ENCODE measurements around the gene CD101.
A peak's percentile ranks its signal among the peaks of the same experiment; 100 is the strongest.
"Not testable (repeated sequence)": the region's sequence is repeated elsewhere in the genome, so short reads cannot be mapped to it uniquely, and the experiment has no call there.

CD101 gene

DNA sequence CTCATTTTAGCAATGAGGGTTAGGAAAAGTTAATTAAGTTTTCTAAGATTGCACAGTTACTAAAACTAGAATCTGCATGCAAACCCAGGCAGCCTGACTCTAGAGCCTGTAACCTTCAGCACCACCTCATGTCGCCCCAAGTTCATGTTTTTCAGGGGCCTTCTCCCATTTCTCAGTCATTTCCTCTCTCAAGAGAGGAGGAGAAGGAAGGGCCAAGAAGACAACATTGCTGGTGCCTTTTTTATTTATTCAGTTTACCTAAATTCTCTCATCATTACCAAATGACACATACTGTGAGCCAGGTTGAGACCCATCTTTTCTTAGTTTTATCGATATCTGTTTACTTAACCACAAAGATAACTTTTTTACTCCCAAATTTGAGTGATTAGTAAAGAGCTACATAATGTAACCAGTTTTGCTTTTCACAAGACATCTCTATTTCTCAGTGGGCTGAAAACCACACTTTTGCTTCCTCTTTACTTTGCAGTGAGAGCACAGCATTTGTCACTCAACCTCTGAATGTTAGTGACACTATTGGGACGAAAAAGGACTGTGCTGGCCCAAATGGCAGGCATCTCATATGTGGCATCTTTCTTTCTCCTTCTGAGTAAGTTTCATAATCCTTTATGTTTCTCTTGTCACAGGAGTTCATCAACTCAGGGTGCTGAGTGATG, at the start of gene CD101:
TSS of gene CD101 (plus strand) at position 507 of the 674 bp plus-strand sequence. CDS start at position 565, 58 bp downstream.
- DNase-seq (ENCODE audit: insufficient read length, low spot score) (peak; percentile 49), FAIRE-seq (peak; percentile 98)

DNA sequence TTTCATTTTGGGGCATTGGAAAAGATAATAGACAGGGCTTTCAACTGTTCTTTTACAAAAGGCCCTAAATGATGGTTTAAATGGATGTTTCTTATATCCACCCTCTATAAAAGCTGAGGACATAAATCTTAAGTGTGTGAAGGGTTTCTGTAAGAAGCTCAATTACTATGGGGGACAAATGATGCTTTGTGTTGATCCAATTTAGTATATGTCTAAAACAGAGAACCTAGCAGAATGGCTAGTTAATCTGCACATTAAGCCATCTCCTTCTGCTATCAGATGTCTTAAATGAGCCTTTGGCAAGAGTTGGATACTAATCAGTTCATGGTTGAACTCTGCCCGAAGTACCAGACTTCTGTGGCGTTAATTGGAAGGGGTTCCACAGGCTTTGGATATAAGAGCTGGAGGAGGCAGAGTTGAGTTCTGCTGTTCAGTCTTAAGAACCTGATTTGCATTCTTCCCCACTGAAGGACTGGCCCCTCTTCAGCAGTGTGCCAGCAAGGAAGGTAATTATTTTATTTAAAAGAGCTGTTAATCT, 48.8 kb upstream of the CD101 start:
- FAIRE-seq (no peak), DNase-seq (ENCODE audit: insufficient read length, low spot score) (no peak)

DNA sequence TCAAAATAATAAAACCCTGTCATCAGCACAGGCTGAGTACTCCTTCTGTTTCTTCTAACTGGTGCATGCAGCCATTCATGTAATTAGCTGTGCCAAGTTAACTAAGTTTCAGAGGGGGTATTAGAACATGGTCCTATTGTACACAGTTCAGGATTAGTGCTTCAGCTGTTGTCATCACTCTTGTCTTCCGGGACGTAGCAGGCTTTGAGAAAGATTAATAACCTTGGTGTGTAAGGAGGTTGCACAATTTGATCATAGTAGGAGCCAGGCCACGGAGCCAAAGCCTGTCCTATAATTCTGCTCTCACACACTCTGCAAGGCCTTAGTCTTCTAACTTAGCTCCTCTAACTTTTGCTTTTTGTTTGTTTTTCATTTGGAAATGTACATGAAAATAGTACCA, 47.1 kb upstream of the CD101 start:
- DNase-seq (ENCODE audit: insufficient read length, low spot score) (no peak), FAIRE-seq (no peak)

- no peak for DNase-seq (ENCODE audit: insufficient read length, low spot score)
- FAIRE-seq: no peak
Observed at GRCh38 chr1:116956378-116956777, 45.2 kb upstream of the CD101 start.

DNA sequence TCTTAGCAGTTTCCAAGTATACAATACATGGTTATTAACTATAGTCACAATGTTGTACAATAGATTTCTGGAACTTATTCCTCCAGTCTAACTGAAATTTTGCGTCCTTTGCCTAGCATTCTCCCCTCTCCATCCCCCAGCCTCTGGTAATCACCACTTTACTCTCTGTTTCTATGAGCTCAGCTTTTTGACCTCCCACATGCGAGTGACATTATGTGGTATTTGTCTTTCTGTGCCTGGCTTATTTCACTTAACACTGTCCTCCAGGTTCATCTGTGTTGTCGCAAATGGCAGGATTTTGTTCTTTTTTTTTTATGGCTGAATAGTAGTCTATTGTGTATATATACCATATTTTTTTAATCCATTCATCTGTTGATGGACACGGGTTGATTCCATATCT, 43.9 kb upstream of the CD101 start:
- no peak for FAIRE-seq
- no peak for DNase-seq (ENCODE audit: insufficient read length, low spot score)

- no peak for FAIRE-seq
- no peak for DNase-seq (ENCODE audit: insufficient read length, low spot score)
Observed at GRCh38 chr1:116958110-116958509, 43.5 kb upstream of the CD101 start.

- FAIRE-seq (no peak), DNase-seq (ENCODE audit: insufficient read length, low spot score) (no peak)
Observed at GRCh38 chr1:116958977-116959376, 42.6 kb upstream of the CD101 start.

GRCh38 chr1:116961606-116962005, 40.0 kb upstream of the CD101 start:
- FAIRE-seq: no peak

DNA sequence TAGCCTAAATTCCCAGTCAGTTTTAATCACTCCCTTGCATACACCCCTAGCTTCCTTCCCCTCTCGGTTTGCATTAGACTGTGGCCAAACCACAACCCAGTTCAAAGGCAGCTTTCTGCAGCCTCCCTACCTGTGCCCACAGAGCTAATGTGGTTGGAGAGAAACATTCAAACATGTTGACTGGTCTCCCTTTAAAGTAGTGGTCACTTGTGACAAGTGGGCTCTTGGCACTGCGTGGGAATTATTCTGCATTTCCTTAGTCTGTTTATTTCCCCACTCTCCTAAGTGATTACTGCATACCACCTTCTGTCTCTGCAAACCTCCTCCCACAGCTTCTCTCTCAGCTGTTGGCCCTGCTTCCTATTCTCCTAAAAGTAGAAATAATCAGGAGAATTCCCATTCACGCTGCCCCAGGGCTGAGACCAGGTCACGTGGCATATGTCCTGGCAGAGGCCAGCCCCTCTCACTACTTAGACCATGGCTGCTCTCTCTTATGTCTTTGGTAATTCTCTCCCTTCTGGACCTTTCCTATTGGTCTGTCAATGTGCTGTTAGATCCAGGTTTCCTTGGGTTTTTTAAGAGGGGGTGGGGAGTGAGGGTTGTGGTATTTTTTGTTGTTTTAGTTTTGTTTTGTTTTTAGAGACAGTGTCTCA, 38.4 kb upstream of the CD101 start:
- no peak for DNase-seq (ENCODE audit: insufficient read length, low spot score)
- no peak for FAIRE-seq

More at GRCh38 chr1:116961606-116962005, 40.0 kb upstream of the CD101 start:
- no peak for DNase-seq (ENCODE audit: insufficient read length, low spot score)

- FAIRE-seq (no peak), DNase-seq (ENCODE audit: insufficient read length, low spot score) (no peak)
Observed at GRCh38 chr1:116966791-116967190, 34.8 kb upstream of the CD101 start.

- DNase-seq (ENCODE audit: insufficient read length, low spot score): no peak
- FAIRE-seq: no peak
Observed at GRCh38 chr1:116968724-116969123, 32.8 kb upstream of the CD101 start.

DNA sequence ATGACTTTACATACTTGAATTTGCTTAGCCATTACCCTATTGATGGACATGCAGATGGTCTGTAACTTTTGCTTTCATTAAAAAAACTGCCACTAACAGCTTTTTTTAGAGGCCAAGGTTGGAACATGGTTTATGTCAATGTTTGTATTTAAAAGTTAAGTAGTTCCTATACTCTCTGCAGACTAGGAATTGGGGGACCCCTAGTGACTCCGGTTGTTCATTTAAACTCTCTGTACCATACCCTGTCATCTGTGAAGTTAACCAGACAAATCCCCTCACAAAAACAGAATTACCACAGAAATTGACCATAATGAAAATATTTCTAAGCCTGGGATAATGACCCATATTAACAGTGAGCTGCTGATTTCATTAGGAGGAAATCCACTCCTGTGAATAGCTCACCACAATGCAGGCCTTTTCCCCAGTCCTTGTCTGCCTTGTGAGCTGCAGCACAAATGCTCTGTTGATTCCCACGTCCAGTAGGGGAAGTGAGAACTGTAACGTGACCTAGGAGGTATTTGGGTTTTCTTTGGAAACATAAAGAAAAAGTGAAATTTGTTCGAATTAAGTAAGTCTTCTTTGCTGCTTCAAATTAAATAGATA, 30.2 kb upstream of the CD101 start:
- DNase-seq (ENCODE audit: insufficient read length, low spot score) (no peak), FAIRE-seq (no peak)

DNA sequence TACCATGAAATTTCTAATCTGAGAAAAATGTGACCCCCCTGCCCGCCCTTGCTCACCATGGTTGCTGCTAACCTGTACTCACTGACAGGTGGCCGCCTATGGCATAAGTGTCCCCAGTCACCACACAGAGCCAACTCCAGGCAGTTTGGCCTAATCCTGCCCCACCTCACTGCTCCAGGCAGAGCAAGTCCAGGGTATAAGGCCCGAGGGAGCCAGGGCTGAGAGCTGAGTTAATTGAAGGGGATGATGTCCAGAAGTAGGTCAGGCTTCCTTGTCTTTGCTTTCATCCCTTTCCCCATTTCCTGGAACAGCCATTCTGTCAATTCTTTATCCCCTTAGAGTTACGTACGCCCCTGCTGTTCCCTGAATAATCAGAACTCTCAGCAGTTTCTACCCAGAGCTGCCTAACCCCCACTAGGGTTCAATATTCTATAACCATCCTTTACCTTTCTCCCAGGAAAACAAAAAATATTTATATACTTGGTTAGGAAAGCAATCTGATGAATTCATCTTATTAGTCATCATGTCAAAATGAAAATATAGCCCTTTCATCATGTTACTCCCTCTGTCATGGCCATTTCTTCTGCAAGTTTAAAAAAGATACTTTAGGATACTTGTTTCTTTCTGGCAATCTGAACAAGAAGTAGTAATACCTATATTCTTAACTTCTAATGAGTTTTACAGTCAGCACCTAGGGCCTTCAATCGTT, 29.4 kb upstream of the CD101 start:
- FAIRE-seq: no peak
- no peak for DNase-seq (ENCODE audit: insufficient read length, low spot score)

- DNase-seq (ENCODE audit: insufficient read length, low spot score) (no peak), FAIRE-seq (no peak)
Observed at GRCh38 chr1:116972674-116973030, 28.9 kb upstream of the CD101 start.

DNA sequence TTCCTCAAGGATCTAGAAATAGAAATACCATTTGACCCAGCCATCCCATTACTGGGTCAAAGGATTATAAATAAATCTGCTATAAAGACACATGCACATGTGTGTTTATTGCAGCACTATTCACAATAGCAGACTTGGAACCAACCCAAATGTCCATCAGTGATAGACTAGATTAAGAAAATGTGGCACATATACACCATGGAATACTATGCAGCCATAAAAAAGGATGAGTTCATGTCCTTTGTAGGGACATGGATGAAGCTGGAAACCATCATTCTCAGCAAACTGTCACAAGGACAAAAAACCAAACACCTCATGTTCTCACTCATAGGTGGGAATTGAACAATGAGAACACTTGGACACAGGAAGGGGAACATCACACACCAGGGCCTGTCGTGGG, 21.3 kb upstream of the CD101 start:
- DNase-seq (ENCODE audit: insufficient read length, low spot score); FAIRE-seq: not testable (repeated sequence)

DNA sequence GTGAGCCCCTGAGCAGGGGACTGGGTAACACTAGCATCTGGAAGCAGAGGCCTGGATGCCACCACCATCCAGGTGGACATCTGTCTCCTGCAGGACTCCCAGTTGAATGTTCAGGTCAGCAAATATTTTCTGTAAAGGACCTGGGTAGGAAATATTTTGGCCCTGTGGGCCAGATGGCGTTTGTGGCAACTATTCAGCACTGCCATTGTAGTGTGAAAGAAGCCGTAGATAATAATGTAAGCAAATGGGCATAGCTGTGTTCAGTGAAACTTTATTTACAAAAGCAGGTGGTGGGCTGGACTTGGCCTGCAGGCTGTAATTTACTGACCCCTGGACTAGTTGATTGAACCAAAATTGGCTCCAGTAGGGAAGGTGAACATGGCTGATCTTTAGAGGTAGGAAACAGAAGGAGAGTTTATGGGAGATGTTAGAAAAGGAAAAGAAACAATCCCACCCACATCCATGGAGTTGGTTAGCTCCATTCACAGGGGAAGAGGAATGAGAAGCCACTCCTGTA, 20.0 kb upstream of the CD101 start:
- FAIRE-seq (no peak), DNase-seq (ENCODE audit: insufficient read length, low spot score) (no peak)

GRCh38 chr1:116982319-116983004, 19.1 kb upstream of the CD101 start:
- no peak for DNase-seq (ENCODE audit: insufficient read length, low spot score)
- no peak for FAIRE-seq

- no peak for DNase-seq (ENCODE audit: insufficient read length, low spot score)
Observed at GRCh38 chr1:116983112-116983511, 18.4 kb upstream of the CD101 start.

GRCh38 chr1:116983678-116984077, 17.9 kb upstream of the CD101 start:
- DNase-seq (ENCODE audit: insufficient read length, low spot score): no peak
- FAIRE-seq: no peak

More at GRCh38 chr1:116983112-116983511, 18.4 kb upstream of the CD101 start:
- no peak for FAIRE-seq

DNA sequence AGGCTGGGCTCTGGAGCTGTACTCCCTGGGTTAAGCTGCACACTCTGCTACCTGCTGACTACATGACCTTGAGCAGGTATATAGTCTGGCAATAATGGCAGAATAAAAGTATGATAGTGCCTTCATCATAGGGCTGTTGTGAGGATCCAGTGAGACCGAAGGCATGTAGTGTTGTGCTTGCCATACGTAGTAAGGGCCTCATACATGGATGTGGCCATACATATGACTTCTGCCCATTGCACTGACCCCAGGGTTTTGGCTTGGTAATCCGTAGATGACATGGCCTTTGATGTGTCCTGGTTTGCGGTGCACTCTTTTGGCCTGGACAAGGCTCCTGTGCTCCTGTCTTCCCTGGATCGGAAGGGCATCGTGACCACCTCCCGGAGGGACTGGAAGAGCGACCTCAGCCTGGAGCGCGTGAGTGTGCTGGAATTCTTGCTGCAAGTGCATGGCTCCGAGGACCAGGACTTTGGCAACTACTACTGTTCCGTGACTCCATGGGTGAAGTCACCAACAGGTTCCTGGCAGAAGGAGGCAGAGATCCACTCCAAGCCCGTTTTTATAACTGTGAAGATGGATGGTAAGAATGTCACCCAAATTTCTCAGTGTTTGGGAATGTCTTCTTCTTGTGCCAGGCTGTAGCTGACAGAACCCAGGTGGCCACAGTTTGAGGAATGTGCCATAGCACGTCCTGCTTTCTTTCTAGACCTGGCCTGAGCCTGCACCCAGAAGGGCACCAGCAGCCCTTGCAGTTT, 17.0 kb upstream of the CD101 start:
- FAIRE-seq (no peak), DNase-seq (ENCODE audit: insufficient read length, low spot score) (no peak)
